ENCODE data around the gene SOHLH1.

DNA sequence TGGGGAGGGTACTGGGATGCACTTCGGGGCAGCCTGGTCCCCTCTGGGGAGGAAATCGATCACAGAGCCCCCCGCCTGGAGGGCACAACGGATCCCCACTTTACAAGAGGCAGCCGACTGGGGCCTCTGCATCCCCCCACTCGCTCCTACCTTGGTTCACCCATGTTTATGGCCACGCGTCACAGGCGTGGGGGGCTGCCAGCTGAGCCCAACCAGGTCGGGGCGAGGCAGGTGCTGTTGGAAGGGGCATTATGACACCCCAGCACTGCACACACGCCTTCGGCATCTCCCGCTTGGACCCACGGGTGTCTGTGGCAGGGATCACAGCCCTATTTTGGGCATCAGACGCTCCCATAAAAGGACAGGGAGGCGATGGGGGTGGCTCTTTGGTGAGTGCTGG lies 14.6 kb downstream of the SOHLH1 start:
- TF ChIP-seq POLR2AphosphoS5 (IDR thresholded peaks at IDR 0.05) (no peak), POLR2A (IDR thresholded peaks at IDR 0.05) (no peak), EP300 (IDR thresholded peaks at IDR 0.05) (no peak)
- TF ChIP-seq, protein P1, sequence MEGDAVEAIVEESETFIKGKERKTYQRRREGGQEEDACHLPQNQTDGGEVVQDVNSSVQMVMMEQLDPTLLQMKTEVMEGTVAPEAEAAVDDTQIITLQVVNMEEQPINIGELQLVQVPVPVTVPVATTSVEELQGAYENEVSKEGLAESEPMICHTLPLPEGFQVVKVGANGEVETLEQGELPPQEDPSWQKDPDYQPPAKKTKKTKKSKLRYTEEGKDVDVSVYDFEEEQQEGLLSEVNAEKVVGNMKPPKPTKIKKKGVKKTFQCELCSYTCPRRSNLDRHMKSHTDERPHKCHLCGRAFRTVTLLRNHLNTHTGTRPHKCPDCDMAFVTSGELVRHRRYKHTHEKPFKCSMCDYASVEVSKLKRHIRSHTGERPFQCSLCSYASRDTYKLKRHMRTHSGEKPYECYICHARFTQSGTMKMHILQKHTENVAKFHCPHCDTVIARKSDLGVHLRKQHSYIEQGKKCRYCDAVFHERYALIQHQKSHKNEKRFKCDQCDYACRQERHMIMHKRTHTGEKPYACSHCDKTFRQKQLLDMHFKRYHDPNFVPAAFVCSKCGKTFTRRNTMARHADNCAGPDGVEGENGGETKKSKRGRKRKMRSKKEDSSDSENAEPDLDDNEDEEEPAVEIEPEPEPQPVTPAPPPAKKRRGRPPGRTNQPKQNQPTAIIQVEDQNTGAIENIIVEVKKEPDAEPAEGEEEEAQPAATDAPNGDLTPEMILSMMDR (IDR thresholded peaks at IDR 0.05) = no peak
